ENCODE data around the gene UST. TPM values are rescaled to one million over a fixed set of nuclear protein-coding genes. Genes with fewer than 3 reads are reported as not detected.

The UST gene
- total RNA-seq, 1 donor from 2014 or later: 5.5 TPM

- Mint-ChIP-seq H3K4me1 (peaks cover 14% of the 10 kb centered on the region), H3K27me3 (ENCODE audit: low read depth) (no peaks in the 10 kb centered on the region), H3K27ac (ENCODE audit: unreplicated experiment) (no peak overlapping the region), H3K4me3 (no peak overlapping the region), H3K36me3 (ENCODE audit: low read depth) (peaks cover 6% of the 10 kb centered on the region), H3K9me3 (peaks cover 10% of the 10 kb centered on the region)
- no peak for TF ChIP-seq CTCF (conservative IDR thresholded peaks at IDR 0.05)
- DNase-seq (ENCODE audit: low read depth, low spot score): no peak
These were observed 64.6 kb downstream of the UST start for GRCh38 chr6:148811459-148811858.

- TF ChIP-seq CTCF (conservative IDR thresholded peaks at IDR 0.05): no peak
- H3K4me1 Mint-ChIP-seq: peaks cover 12% of the 10 kb centered on the region
- H3K9me3 Mint-ChIP-seq: peaks cover 5% of the 10 kb centered on the region
- DNase-seq (ENCODE audit: low read depth, low spot score): no peak
- H3K27ac Mint-ChIP-seq (ENCODE audit: unreplicated experiment): no peak overlapping the region
- peaks cover 3% of the 10 kb centered on the region for H3K36me3 Mint-ChIP-seq (ENCODE audit: low read depth)
- no peak overlapping the region for H3K4me3 Mint-ChIP-seq
- H3K27me3 Mint-ChIP-seq (ENCODE audit: low read depth): no peaks in the 10 kb centered on the region
These were observed 67.4 kb downstream of the UST start for GRCh38 chr6:148814082-148814790.

GRCh38 chr6:148814869-148815268 is 68.0 kb downstream of the UST start:
- peaks cover 3% of the 10 kb centered on the region for H3K36me3 Mint-ChIP-seq (ENCODE audit: low read depth)
- TF ChIP-seq CTCF (conservative IDR thresholded peaks at IDR 0.05): no peak
- H3K9me3 Mint-ChIP-seq: peaks cover 5% of the 10 kb centered on the region
- no peak overlapping the region for H3K4me3 Mint-ChIP-seq
- H3K27ac Mint-ChIP-seq (ENCODE audit: unreplicated experiment): no peak overlapping the region
- H3K4me1 Mint-ChIP-seq: peaks cover 19% of the 10 kb centered on the region
- no peaks in the 10 kb centered on the region for H3K27me3 Mint-ChIP-seq (ENCODE audit: low read depth)
- DNase-seq (ENCODE audit: low read depth, low spot score): no peak

GRCh38 chr6:148816117-148816516 is 69.3 kb downstream of the UST start:
- no peaks in the 10 kb centered on the region for H3K27me3 Mint-ChIP-seq (ENCODE audit: low read depth)
- H3K9me3 Mint-ChIP-seq: peaks cover 5% of the 10 kb centered on the region
- no peak overlapping the region for H3K27ac Mint-ChIP-seq (ENCODE audit: unreplicated experiment)
- peaks cover 3% of the 10 kb centered on the region for H3K36me3 Mint-ChIP-seq (ENCODE audit: low read depth)
- H3K4me1 Mint-ChIP-seq: peaks cover 20% of the 10 kb centered on the region
- no peak for TF ChIP-seq CTCF (conservative IDR thresholded peaks at IDR 0.05)
- no peak overlapping the region for H3K4me3 Mint-ChIP-seq
- DNase-seq (ENCODE audit: low read depth, low spot score): no peak

GRCh38 chr6:148817689-148818088 is 70.9 kb downstream of the UST start:
- Mint-ChIP-seq H3K4me1 (peaks cover 20% of the 10 kb centered on the region), H3K27me3 (ENCODE audit: low read depth) (no peaks in the 10 kb centered on the region), H3K36me3 (ENCODE audit: low read depth) (peaks cover 3% of the 10 kb centered on the region), H3K4me3 (no peak overlapping the region), H3K9me3 (peaks cover 5% of the 10 kb centered on the region), H3K27ac (ENCODE audit: unreplicated experiment) (no peak overlapping the region)
- no peak for TF ChIP-seq CTCF (conservative IDR thresholded peaks at IDR 0.05)
- no peak for DNase-seq (ENCODE audit: low read depth, low spot score)
